ENCODE measurements around the gene PLVAP. TPM values are rescaled to one million over a fixed set of nuclear protein-coding genes. Genes with fewer than 3 reads are reported as not detected.

Gene PLVAP
- total RNA-seq, 1 donor from 2014 or later, result 0.95 TPM

- FAIRE-seq (peak; percentile 65), DNase-seq (ENCODE audit: low read depth) (peak; percentile 98)
- Histone ChIP-seq H2AFZ (ENCODE audit: low read depth, low read length) (peak within 1 kb of the TSS; percentile 97), H3K4me2 (ENCODE audit: low read length) (peak within 1 kb of the TSS; percentile 91), H3K27me3 (ENCODE audit: insufficient read depth, low read length) (peaks cover 10% of the 10 kb centered on the region), H3K9ac (ENCODE audit: low read length) (peak within 1 kb of the TSS; percentile 76), H4K20me1 (ENCODE audit: insufficient read depth, low read length) (no peaks in the 10 kb centered on the region), H3K79me2 (ENCODE audit: insufficient read depth, low read length) (peaks cover 6% of the 10 kb centered on the region), H3K9me3 (ENCODE audit: insufficient read depth, low read depth, low read length) (no peaks in the 10 kb centered on the region), H3K4me1 (ENCODE audit: insufficient read depth, low read length) (peaks cover 4% of the 10 kb centered on the region), H3K4me3 (ENCODE audit: insufficient read depth, low read depth, low read length) (peak within 1 kb of the TSS; percentile 75), H3K36me3 (ENCODE audit: insufficient read depth, low read length) (no peaks in the 10 kb centered on the region), H3K27ac (ENCODE audit: low read depth, low read length) (peak within 1 kb of the TSS; percentile 40)
- H3K9me3 Mint-ChIP-seq (ENCODE audit: unreplicated experiment), result no peaks in the 10 kb centered on the region
- H3K27ac Mint-ChIP-seq (ENCODE audit: unreplicated experiment), result peak within 1 kb of the TSS; percentile 95
- peak within 1 kb of the TSS; percentile 89 for H3K4me3 Mint-ChIP-seq (ENCODE audit: unreplicated experiment)
- H3K36me3 Mint-ChIP-seq (ENCODE audit: low read depth, unreplicated experiment), result peaks cover 12% of the 10 kb centered on the region
- H3K4me1 Mint-ChIP-seq (ENCODE audit: low read depth, unreplicated experiment), result peaks cover 1% of the 10 kb centered on the region
- H3K27me3 Mint-ChIP-seq (ENCODE audit: low read depth, unreplicated experiment), result no peaks in the 10 kb centered on the region
- no peak for TF ChIP-seq EZH2 (IDR thresholded peaks at IDR 0.05; ENCODE audit: insufficient read depth, low read length)
- TF ChIP-seq CTCF (IDR thresholded peaks at IDR 0.05; ENCODE audit: insufficient read depth, low read depth, low read length), result no peak
These were observed 42.7 kb upstream of the PLVAP start, which contains the start of gene MVB12A for GRCh38 chr19:17419621-17420474. MVB12A (plus strand) TSS chr19:17420047; CDS start chr19:17420136, 89 bp downstream.

- peaks cover 14% of the 10 kb centered on the region for H3K27me3 ChIP-seq (ENCODE audit: insufficient read depth, low read length)
- H3K27ac ChIP-seq (ENCODE audit: low read depth, low read length), result peak overlapping the region; percentile 40
- DNase-seq (ENCODE audit: low read depth) (no peak), FAIRE-seq (no peak)
- Mint-ChIP-seq H3K36me3 (ENCODE audit: low read depth, unreplicated experiment) (peaks cover 13% of the 10 kb centered on the region), H3K27ac (ENCODE audit: unreplicated experiment) (peak overlapping the region; percentile 95), H3K27me3 (ENCODE audit: low read depth, unreplicated experiment) (no peaks in the 10 kb centered on the region), H3K4me3 (ENCODE audit: unreplicated experiment) (peak overlapping the region; percentile 89), H3K4me1 (ENCODE audit: low read depth, unreplicated experiment) (peaks cover 1% of the 10 kb centered on the region), H3K9me3 (ENCODE audit: unreplicated experiment) (no peaks in the 10 kb centered on the region)
- H3K9me3 ChIP-seq (ENCODE audit: insufficient read depth, low read depth, low read length), result no peaks in the 10 kb centered on the region
- no peaks in the 10 kb centered on the region for H3K36me3 ChIP-seq (ENCODE audit: insufficient read depth, low read length)
- peak overlapping the region; percentile 72 for H3K9ac ChIP-seq (ENCODE audit: low read length)
- H3K79me2 ChIP-seq (ENCODE audit: insufficient read depth, low read length), result peaks cover 6% of the 10 kb centered on the region
- TF ChIP-seq EZH2 (IDR thresholded peaks at IDR 0.05; ENCODE audit: insufficient read depth, low read length) (no peak), CTCF (IDR thresholded peaks at IDR 0.05; ENCODE audit: insufficient read depth, low read depth, low read length) (no peak)
- H4K20me1 ChIP-seq (ENCODE audit: insufficient read depth, low read length), result no peaks in the 10 kb centered on the region
- peaks cover 4% of the 10 kb centered on the region for H3K4me1 ChIP-seq (ENCODE audit: insufficient read depth, low read length)
- H2AFZ ChIP-seq (ENCODE audit: low read depth, low read length), result peak overlapping the region; percentile 83
- peak overlapping the region; percentile 60 for H3K4me3 ChIP-seq (ENCODE audit: insufficient read depth, low read depth, low read length)
- H3K4me2 ChIP-seq (ENCODE audit: low read length), result peak overlapping the region; percentile 91
These were observed 42.0 kb upstream of the PLVAP start for GRCh38 chr19:17419154-17419620.
